Natural killer cell (primary cell): ENCODE results near the gene RNF138. TPM values are rescaled to one million over a fixed set of nuclear protein-coding genes. Genes with fewer than 3 reads are reported as not detected.

Source experiments
- ATAC-seq, 3 donors: fragments of 150-1000 bp in 2 of 3; fragments of 200-7000 bp in 1 of 3; cut with Tn5 transposase; 1 replicate in 1 of 3; 2 replicates in 2 of 3; pipeline ENCODE4 v1.10.0; 2021; ENCODE audit warnings: mild to moderate bottlenecking in 2 of 3, moderate library complexity in 2 of 3
- DNase-seq, 2 donors: peaks; one replicate each; pipeline versions ENCODE4 v3.0.0 to v3.0.0-alpha.2; 2013 to 2021; ENCODE audit warnings: mixed read lengths in 1 of 2
- H3K27ac ChIP-seq: one replicate; pipeline ENCODE4 v1.5.1; 2013; ENCODE audit warnings: mild to moderate bottlenecking, low read length
- H3K27me3 ChIP-seq: one replicate; pipeline ENCODE4 v1.6.1; 2013; ENCODE audit warnings: low read length; ENCODE audit not compliant: control insufficient read depth, insufficient read depth
- H3K36me3 ChIP-seq: one replicate; pipeline ENCODE4 v1.6.1; 2013; ENCODE audit warnings: low read length; ENCODE audit not compliant: control insufficient read depth, insufficient read depth
- H3K4me1 ChIP-seq: one replicate; pipeline ENCODE4 v1.6.1; 2013; ENCODE audit warnings: low read length; ENCODE audit not compliant: control insufficient read depth, insufficient read depth
- H3K4me3 ChIP-seq: one replicate; pipeline ENCODE4 v1.5.1; 2013; ENCODE audit warnings: low read length
- H3K9me3 ChIP-seq: one replicate; pipeline ENCODE4 v1.6.1; 2013; ENCODE audit warnings: low read length; ENCODE audit not compliant: control insufficient read depth, insufficient read depth
- H3K27ac Mint-ChIP-seq, 2 donors: one replicate each; pipeline ENCODE4 v1.8.0; 2022; ENCODE audit warnings: mild to moderate bottlenecking in 2 of 2, mixed read lengths in 2 of 2, moderate library complexity in 1 of 2
- H3K27me3 Mint-ChIP-seq, 2 donors: one replicate each; pipeline ENCODE4 v1.8.0; 2022; ENCODE audit warnings: low read depth in 2 of 2, mixed read lengths in 2 of 2
- H3K36me3 Mint-ChIP-seq: one replicate; pipeline ENCODE4 v1.8.0; 2022; ENCODE audit warnings: mixed read lengths
- H3K4me1 Mint-ChIP-seq, 2 donors: one replicate each; pipeline ENCODE4 v1.8.0; 2022; ENCODE audit warnings: mixed read lengths in 2 of 2
- H3K4me3 Mint-ChIP-seq: one replicate; pipeline ENCODE4 v1.8.0; 2022; ENCODE audit warnings: mild to moderate bottlenecking, moderate library complexity, mixed read lengths
- H3K9me3 Mint-ChIP-seq, 2 donors: one replicate each; pipeline ENCODE4 v1.8.0; 2022; ENCODE audit warnings: mixed read lengths in 2 of 2
- WGBS: methylation state at CpG from one replicate; pipeline ENCODE4 v1.1.7; 2013; ENCODE audit warnings: missing lambda C conversion rate; ENCODE audit not compliant: insufficient coverage; 5-methylcytosine and 5-hydroxymethylcytosine counted together
- intact Hi-C: fragments of 100-400 bp; cut with micrococcal nuclease; formaldehyde crosslinking; loops from one replicate; pipeline ENCODE4 v1.14.2; 2022
- total RNA-seq, 4 donors: library from RNA; stranded (reverse); fragments of 120-200 nt in 1 of 4; gene quantifications; one replicate each; pipeline versions ENCODE4 v1.2.3 to v1.2.4, GENCODE V29; 2013 to 2022
- TF ChIP-seq, protein P1 (sequence below): fragments of 200-600 bp; IDR thresholded peaks from one replicate; pipeline ENCODE4 v1.8.0; 2022; ENCODE audit warnings: antibody characterized with exemption

The RNF138 gene
- total RNA-seq, 3 donors from 2014 or later (not counting 1 experiment from before 2014, with no cell fraction given) = 76.6 to 89.8 (median 87.7) TPM

DNA sequence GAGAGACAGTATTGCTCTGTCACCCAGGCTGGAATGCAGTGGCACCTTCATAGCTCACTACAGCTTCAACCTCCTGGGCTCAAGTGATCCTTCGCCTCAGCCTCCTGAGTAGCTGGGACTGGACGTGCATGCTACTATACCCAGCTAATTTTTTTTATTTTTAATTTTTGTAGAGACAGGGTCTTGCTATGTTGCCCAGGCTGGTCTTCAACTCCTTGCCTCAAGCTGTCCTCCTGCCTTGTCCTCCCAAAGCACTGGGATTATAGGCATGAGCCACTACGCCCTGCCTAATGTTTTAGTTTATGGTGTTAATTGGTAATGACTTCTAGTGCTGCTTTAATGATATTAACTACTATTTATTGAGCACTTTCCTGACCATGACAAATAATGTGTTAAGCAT lies 18.3 kb downstream of the RNF138 start:
- no peaks in the 10 kb centered on the region for H3K36me3 Mint-ChIP-seq
- WGBS = 88% methylated on average over 2 of the region's 3 CpGs
- intact Hi-C loops = no loop called here
- Histone ChIP-seq H3K36me3 (peaks cover 16% of the 10 kb centered on the region), H3K4me3 (no peak overlapping the region), H3K9me3 (no peaks in the 10 kb centered on the region), H3K4me1 (peaks cover 4% of the 10 kb centered on the region), H3K27ac (no peak overlapping the region), H3K27me3 (no peaks in the 10 kb centered on the region)
- H3K9me3 Mint-ChIP-seq = no peaks in the 10 kb centered on the region
- H3K4me3 Mint-ChIP-seq = no peak overlapping the region
- DNase-seq (no peak), ATAC-seq (no peak)
- H3K4me1 Mint-ChIP-seq = peaks cover 26% of the 10 kb centered on the region in 2 donors
- H3K27ac Mint-ChIP-seq = no peak overlapping the region
- no peaks in the 10 kb centered on the region for H3K27me3 Mint-ChIP-seq
- TF ChIP-seq, protein P1, sequence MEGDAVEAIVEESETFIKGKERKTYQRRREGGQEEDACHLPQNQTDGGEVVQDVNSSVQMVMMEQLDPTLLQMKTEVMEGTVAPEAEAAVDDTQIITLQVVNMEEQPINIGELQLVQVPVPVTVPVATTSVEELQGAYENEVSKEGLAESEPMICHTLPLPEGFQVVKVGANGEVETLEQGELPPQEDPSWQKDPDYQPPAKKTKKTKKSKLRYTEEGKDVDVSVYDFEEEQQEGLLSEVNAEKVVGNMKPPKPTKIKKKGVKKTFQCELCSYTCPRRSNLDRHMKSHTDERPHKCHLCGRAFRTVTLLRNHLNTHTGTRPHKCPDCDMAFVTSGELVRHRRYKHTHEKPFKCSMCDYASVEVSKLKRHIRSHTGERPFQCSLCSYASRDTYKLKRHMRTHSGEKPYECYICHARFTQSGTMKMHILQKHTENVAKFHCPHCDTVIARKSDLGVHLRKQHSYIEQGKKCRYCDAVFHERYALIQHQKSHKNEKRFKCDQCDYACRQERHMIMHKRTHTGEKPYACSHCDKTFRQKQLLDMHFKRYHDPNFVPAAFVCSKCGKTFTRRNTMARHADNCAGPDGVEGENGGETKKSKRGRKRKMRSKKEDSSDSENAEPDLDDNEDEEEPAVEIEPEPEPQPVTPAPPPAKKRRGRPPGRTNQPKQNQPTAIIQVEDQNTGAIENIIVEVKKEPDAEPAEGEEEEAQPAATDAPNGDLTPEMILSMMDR = no peak

- Mint-ChIP-seq H3K4me1 (peaks cover 20 to 22% of the 10 kb centered on the region in 2 donors), H3K4me3 (no peak overlapping the region), H3K9me3 (no peaks in the 10 kb centered on the region), H3K36me3 (no peaks in the 10 kb centered on the region), H3K27ac (no peak overlapping the region), H3K27me3 (no peaks in the 10 kb centered on the region)
- intact Hi-C loops = no loop called here
- no peak overlapping the region for H3K27ac ChIP-seq
- DNase-seq (no peak), ATAC-seq (no peak)
- no peaks in the 10 kb centered on the region for H3K9me3 ChIP-seq
- 71% methylated on average over 3 of the region's 3 CpGs for WGBS
- H3K4me3 ChIP-seq = no peak overlapping the region
- TF ChIP-seq, protein P1 = no peak
- no peaks in the 10 kb centered on the region for H3K27me3 ChIP-seq
- peaks cover 27% of the 10 kb centered on the region for H3K36me3 ChIP-seq
- peaks cover 4% of the 10 kb centered on the region for H3K4me1 ChIP-seq
Observed at GRCh38 chr18:32111706-32112105, 20.0 kb downstream of the RNF138 start.

GRCh38 chr18:32112826-32113225 lies 21.2 kb downstream of the RNF138 start:
- no peak for ATAC-seq
- peaks cover 36% of the 10 kb centered on the region for H3K36me3 ChIP-seq
- TF ChIP-seq, protein P1 = no peak

GRCh38 chr18:32114293-32114942 lies 22.7 kb downstream of the RNF138 start:
- H3K27me3 ChIP-seq = no peaks in the 10 kb centered on the region
- no peak overlapping the region for H3K4me3 ChIP-seq
- H3K27ac ChIP-seq = no peak overlapping the region
- no peaks in the 10 kb centered on the region for H3K9me3 ChIP-seq
- intact Hi-C loops = no loop called here
- H3K4me1 ChIP-seq = no peaks in the 10 kb centered on the region
- TF ChIP-seq, protein P1 = no peak
- Mint-ChIP-seq H3K4me1 (peaks cover 7 to 32% of the 10 kb centered on the region in 2 donors), H3K27me3 (no peaks in the 10 kb centered on the region), H3K9me3 (no peaks in the 10 kb centered on the region), H3K4me3 (no peak overlapping the region), H3K36me3 (no peaks in the 10 kb centered on the region), H3K27ac (peak overlapping the region in 1 of 2 donors; percentile 38)
- ATAC-seq (no peak), DNase-seq (no peak)
- 89% methylated on average over 1 of the region's 4 CpGs for WGBS
- H3K36me3 ChIP-seq = peaks cover 39% of the 10 kb centered on the region

More at GRCh38 chr18:32112826-32113225, 21.2 kb downstream of the RNF138 start:
- DNase-seq = no peak
- H3K9me3 Mint-ChIP-seq = no peaks in the 10 kb centered on the region
- Histone ChIP-seq H3K4me3 (no peak overlapping the region), H3K4me1 (peaks cover 4% of the 10 kb centered on the region), H3K27me3 (no peaks in the 10 kb centered on the region), H3K9me3 (no peaks in the 10 kb centered on the region), H3K27ac (no peak overlapping the region)
- peaks cover 16 to 31% of the 10 kb centered on the region in 2 donors for H3K4me1 Mint-ChIP-seq
- no peak overlapping the region for H3K27ac Mint-ChIP-seq
- no peaks in the 10 kb centered on the region for H3K27me3 Mint-ChIP-seq
- 97% methylated on average over 4 of the region's 4 CpGs for WGBS
- H3K36me3 Mint-ChIP-seq = no peaks in the 10 kb centered on the region
- intact Hi-C loops = no loop called here
- H3K4me3 Mint-ChIP-seq = no peak overlapping the region
